ENCODE measurements around the gene SRM. TPM values are rescaled to one million over a fixed set of nuclear protein-coding genes. Genes with fewer than 3 reads are reported as not detected.
A peak's percentile ranks its signal among the peaks of the same experiment; 100 is the strongest.
"Not testable (repeated sequence)": the region's sequence is repeated elsewhere in the genome, so short reads cannot be mapped to it uniquely, and the experiment has no call there.

Gene SRM
- 306 and 332 TPM in 2 replicates for total RNA-seq

DNA sequence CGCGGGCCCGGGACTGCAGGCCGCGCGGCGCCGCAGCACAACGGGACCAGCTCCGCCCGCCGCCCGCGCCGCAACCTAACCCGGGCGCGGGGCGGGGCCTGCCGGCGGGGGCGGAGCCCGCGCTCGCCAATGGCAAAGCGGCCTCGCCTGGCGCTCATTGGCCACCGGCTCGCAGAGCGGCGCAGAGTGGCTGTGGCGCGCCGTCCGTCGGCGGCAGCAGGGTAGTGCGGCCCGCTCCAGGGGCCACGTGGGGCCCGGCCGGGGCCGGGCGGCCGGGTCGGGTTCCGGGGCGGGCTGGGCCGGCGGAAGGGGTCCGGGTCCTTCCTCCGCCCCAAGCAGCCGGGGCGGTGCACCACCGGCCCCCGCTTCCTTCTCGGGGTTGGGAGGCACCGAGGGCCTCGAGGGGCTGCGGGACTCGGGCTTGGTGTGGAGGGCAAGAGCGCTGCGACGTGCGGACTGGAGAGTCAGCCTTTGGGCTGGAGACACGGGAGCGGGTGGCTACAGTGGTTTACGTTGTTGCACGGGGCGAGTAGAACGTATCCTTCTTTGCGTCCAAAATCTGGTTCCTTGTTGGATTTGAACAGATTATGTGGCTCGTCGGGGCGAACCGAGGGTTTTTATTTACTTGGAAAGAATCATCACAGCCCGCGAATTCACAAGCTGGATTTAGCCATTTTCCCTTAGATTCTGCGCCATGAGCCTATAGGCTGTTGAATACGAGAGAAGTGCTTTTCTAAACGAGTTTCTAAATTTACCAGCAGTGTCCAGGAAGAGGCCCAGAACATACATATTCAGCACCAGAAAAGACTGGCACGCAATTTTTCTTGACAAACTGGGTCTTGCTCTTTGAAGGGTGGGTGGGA is at the start of gene SRM:
Gene SRM (minus strand): TSS at position 51 of the 863 bp plus-strand sequence. CDS start 75 bp downstream, outside the sequence.
- peaks cover 30% of the 10 kb centered on the region for H3K4me1 Mint-ChIP-seq (ENCODE audit: low read depth)
- DNase-seq (ENCODE audit: low spot score), result peak; percentile 94
- intact Hi-C loops (cut with micrococcal nuclease), result loop anchor here (1.0 to 10.0 kb wide), 6 partner anchors 23 to 747 kb away; partner anchors contain the start of genes AGTRAP, CLCN6, EXOSC10 and MTHFR
- no peaks in the 10 kb centered on the region for H3K27me3 Mint-ChIP-seq (ENCODE audit: insufficient read depth)
- peak within 1 kb of the TSS; percentile 97 for H3K4me3 Mint-ChIP-seq
- H3K27ac Mint-ChIP-seq, result peak within 1 kb of the TSS; percentile 95
- H3K9me3 Mint-ChIP-seq, result no peaks in the 10 kb centered on the region
- H3K36me3 Mint-ChIP-seq (ENCODE audit: low read depth), result peaks cover 34% of the 10 kb centered on the region

DNA sequence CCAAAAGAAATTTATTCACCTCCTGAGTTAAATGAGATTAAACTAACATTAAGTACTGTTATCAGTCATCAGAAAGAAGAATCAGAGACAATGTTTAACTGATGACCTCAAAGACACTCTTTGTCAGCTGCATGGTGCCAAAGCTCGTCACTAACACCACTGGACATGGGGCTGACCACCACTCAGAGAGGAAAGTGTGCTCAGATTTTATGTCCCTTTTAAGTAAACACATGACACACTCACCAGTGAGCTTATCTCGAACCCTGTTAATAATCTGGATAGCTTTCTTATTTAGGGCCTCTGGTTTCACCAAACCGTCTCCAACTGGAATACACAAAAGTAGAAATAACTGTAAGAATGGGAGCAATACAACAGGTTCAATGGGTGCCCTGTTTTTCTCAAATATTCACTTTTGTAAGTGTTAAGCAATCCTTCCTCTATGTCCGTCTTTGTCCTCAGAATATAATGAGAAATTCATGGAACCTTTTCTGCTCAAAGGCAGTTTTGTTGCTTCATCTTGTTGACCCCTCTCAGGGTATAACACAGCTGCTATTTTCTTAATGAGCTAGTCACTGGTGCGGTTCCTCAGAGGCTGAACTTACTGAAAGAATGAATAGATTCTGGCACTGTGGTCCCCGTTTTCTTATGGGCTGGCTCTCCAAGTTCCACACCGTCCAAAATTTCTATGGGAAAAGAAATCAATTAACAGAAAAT is 49.4 kb upstream of the SRM start:
- no peaks in the 10 kb centered on the region for H3K9me3 Mint-ChIP-seq
- H3K36me3 Mint-ChIP-seq (ENCODE audit: low read depth), result peaks cover 33% of the 10 kb centered on the region
- no peaks in the 10 kb centered on the region for H3K4me1 Mint-ChIP-seq (ENCODE audit: low read depth)
- H3K27ac Mint-ChIP-seq, result no peak overlapping the region
- DNase-seq (ENCODE audit: low spot score), result no peak
- intact Hi-C loops (cut with micrococcal nuclease), result no loop called here
- no peak overlapping the region for H3K4me3 Mint-ChIP-seq
- H3K27me3 Mint-ChIP-seq (ENCODE audit: insufficient read depth), result no peaks in the 10 kb centered on the region

DNA sequence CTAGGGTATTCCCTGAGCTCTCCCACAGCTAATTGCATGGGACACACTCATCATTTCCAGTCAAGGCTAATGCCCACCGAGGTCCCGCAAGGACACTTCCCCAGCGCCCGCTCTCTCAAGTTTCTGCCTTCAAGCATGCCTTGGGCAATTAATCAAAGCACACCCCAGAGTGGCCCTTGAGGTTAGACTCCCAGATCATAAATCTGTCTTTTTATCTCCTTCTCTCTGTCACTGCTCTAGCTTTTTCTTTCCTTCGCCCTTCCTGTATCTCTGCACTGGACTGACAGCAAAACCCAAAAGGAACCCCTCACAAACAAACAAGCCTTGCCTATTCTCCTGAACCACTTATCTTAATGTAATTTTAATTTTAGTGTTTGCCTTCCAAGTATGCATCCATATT is 47.8 kb upstream of the SRM start:
- Mint-ChIP-seq H3K4me3 (no peak overlapping the region), H3K27me3 (ENCODE audit: insufficient read depth) (no peaks in the 10 kb centered on the region), H3K9me3 (no peaks in the 10 kb centered on the region), H3K36me3 (ENCODE audit: low read depth) (peaks cover 26% of the 10 kb centered on the region), H3K27ac (no peak overlapping the region), H3K4me1 (ENCODE audit: low read depth) (no peaks in the 10 kb centered on the region)
- intact Hi-C loops (cut with micrococcal nuclease), result no loop called here
- no peak for DNase-seq (ENCODE audit: low spot score)

DNA sequence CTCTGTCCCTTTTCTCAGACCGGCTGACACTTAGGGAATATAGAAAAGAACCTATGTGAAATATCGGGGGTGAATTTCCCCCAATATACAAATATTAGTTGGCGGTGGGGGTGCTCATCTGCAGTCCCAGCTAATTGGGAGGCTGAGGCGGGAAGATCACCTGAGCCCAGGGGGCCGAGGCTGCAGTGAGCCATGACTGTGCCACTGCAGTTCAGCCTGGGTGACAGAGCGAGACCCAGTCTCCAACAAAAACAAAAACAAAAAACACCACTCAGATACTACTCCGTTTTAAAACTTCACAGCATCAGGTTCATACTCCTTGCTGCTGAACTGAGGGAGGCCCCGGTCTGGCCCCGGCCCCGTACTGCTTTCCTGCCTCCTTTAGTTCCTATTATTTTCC is 45.8 kb upstream of the SRM start:
- Mint-ChIP-seq H3K9me3 (no peaks in the 10 kb centered on the region), H3K4me1 (ENCODE audit: low read depth) (no peaks in the 10 kb centered on the region), H3K27ac (no peak overlapping the region), H3K27me3 (ENCODE audit: insufficient read depth) (no peaks in the 10 kb centered on the region), H3K4me3 (no peak overlapping the region), H3K36me3 (ENCODE audit: low read depth) (peaks cover 21% of the 10 kb centered on the region)
- intact Hi-C loops (cut with micrococcal nuclease), result no loop called here
- DNase-seq (ENCODE audit: low spot score), result no peak

- no peaks in the 10 kb centered on the region for H3K9me3 Mint-ChIP-seq
- peaks cover 11% of the 10 kb centered on the region for H3K36me3 Mint-ChIP-seq (ENCODE audit: low read depth)
- no peak overlapping the region for H3K27ac Mint-ChIP-seq
- no peak for DNase-seq (ENCODE audit: low spot score)
- H3K4me3 Mint-ChIP-seq, result peak overlapping the region; percentile 56
- peaks cover 13% of the 10 kb centered on the region for H3K4me1 Mint-ChIP-seq (ENCODE audit: low read depth)
- no peaks in the 10 kb centered on the region for H3K27me3 Mint-ChIP-seq (ENCODE audit: insufficient read depth)
- intact Hi-C loops (cut with micrococcal nuclease), result no loop called here
These were observed 41.5 kb upstream of the SRM start for GRCh38 chr1:11101347-11101746.

- H3K4me3 Mint-ChIP-seq; H3K27ac Mint-ChIP-seq; H3K9me3 Mint-ChIP-seq; intact Hi-C loops (cut with micrococcal nuclease); DNase-seq (ENCODE audit: low spot score); H3K27me3 Mint-ChIP-seq (ENCODE audit: insufficient read depth): not testable (repeated sequence)
- H3K4me1 Mint-ChIP-seq (ENCODE audit: low read depth), result peaks cover 13% of the 10 kb centered on the region
- H3K36me3 Mint-ChIP-seq (ENCODE audit: low read depth), result peaks cover 11% of the 10 kb centered on the region
These were observed 41.0 kb upstream of the SRM start for GRCh38 chr1:11100806-11101205.

DNA sequence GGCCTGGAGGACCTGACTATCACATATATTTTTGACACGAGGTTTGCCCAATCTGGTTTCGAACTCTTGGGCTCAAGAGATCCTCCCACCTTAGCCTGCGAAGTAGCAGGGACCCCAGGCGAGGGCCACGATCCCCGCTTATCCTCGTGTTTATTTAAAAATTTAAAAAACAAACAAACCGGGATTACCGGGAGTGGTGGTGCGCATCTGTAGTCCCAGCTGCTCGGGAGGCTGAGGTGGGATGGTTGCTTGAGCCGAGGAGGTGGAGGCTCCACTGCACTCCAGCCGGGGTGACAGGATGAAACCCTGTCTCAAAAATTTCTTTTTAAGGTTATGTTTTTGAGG is 40.3 kb upstream of the SRM start:
- Mint-ChIP-seq H3K4me1 (ENCODE audit: low read depth) (peaks cover 13% of the 10 kb centered on the region), H3K27me3 (ENCODE audit: insufficient read depth) (no peaks in the 10 kb centered on the region), H3K9me3 (no peaks in the 10 kb centered on the region), H3K36me3 (ENCODE audit: low read depth) (peaks cover 11% of the 10 kb centered on the region), H3K4me3 (peak overlapping the region; percentile 96), H3K27ac (peak overlapping the region; percentile 96)
- intact Hi-C loops (cut with micrococcal nuclease), result no loop called here
- no peak for DNase-seq (ENCODE audit: low spot score)

DNA sequence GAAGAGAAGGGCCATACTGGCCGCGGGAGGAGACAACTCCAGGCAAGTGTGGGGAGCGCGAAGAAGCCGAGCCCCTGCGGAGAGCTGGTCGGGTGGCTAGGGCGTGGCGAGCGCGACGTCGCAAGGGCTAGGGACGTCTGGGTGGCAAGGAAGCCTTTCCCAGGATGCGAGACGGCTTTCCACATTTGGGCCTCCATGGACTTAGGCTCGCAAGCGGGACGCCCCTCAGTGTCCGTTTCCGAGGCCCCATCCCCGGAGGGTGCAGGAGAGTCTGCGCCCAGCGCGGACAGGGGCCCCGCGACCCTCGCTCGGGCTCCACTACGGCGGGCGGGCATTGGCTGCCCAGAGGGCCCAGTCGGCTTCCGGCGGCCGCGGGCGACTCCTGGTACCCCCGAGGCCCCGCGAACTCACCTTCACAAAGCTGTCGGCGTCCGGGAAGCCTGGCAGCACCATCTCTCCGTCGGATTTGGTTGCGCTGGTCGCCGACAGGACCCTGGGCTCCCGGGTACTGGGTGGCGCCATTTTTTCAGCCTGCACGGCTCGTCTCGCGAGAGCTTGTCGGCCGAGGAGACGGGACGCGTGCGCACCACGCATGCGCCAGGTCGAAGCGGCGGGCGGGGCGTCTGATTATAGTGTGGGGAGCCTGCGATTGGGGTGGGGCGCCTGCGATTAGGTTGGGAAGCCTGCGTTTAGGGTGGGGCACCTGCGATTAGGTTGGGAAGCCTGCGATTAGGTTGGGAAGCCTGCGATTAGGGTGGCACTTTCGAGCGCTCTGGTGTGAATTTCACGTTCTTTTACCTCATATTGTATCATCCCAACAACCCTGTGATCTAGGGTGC is 39.7 kb upstream of the SRM start, which contains the start of gene EXOSC10:
Gene EXOSC10 (minus strand): TSS at position 560 of the 839 bp plus-strand sequence. CDS start 38 bp downstream, at position 522.
- H3K9me3 Mint-ChIP-seq, result no peaks in the 10 kb centered on the region
- H3K4me1 Mint-ChIP-seq (ENCODE audit: low read depth), result peaks cover 13% of the 10 kb centered on the region
- H3K27ac Mint-ChIP-seq, result peak within 1 kb of the TSS; percentile 96
- H3K4me3 Mint-ChIP-seq, result peak within 1 kb of the TSS; percentile 96
- H3K36me3 Mint-ChIP-seq (ENCODE audit: low read depth), result peaks cover 11% of the 10 kb centered on the region
- H3K27me3 Mint-ChIP-seq (ENCODE audit: insufficient read depth), result no peaks in the 10 kb centered on the region
- DNase-seq (ENCODE audit: low spot score), result peak; percentile 96
- intact Hi-C loops (cut with micrococcal nuclease), result loop anchor here (1.0 kb wide), 5 partner anchors 39 to 543 kb away; partner anchors contain the start of genes MTOR, SRM and TARDBP

- no peak for DNase-seq (ENCODE audit: low spot score)
- H3K27ac Mint-ChIP-seq, result peak overlapping the region; percentile 96
- peaks cover 13% of the 10 kb centered on the region for H3K4me1 Mint-ChIP-seq (ENCODE audit: low read depth)
- intact Hi-C loops (cut with micrococcal nuclease), result loop anchor here (1.0 kb wide), 5 partner anchors 39 to 543 kb away; partner anchors contain the start of genes MTOR, SRM and TARDBP
- H3K4me3 Mint-ChIP-seq, result peak overlapping the region; percentile 96
- no peaks in the 10 kb centered on the region for H3K27me3 Mint-ChIP-seq (ENCODE audit: insufficient read depth)
- H3K9me3 Mint-ChIP-seq, result no peaks in the 10 kb centered on the region
- H3K36me3 Mint-ChIP-seq (ENCODE audit: low read depth), result peaks cover 11% of the 10 kb centered on the region
These were observed 39.1 kb upstream of the SRM start for GRCh38 chr1:11098931-11099309.

DNA sequence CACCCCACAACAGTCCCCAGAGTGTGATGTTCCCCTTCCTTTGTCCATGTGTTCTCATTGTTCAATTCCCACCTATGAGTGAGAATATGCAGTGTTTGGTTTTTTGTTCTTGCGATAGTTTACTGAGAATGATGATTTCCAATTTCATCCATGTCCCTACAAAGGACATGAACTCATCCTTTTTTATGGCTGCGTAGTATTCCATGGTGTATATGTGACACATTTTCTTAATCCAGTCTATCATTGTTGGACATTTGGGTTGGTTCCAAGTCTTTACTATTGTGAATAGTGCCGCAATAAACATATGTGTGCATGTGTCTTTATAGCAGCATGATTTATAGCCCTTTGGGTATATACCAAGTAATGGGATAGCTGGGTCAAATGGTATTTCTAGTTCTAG is 24.0 kb upstream of the SRM start:
- H3K27me3 Mint-ChIP-seq (ENCODE audit: insufficient read depth); H3K27ac Mint-ChIP-seq; H3K9me3 Mint-ChIP-seq; H3K4me3 Mint-ChIP-seq; intact Hi-C loops (cut with micrococcal nuclease); DNase-seq (ENCODE audit: low spot score); H3K4me1 Mint-ChIP-seq (ENCODE audit: low read depth): not testable (repeated sequence)
- peaks cover 51% of the 10 kb centered on the region for H3K36me3 Mint-ChIP-seq (ENCODE audit: low read depth)

- DNase-seq (ENCODE audit: low spot score), result no peak
- Mint-ChIP-seq H3K27me3 (ENCODE audit: insufficient read depth) (no peaks in the 10 kb centered on the region), H3K4me3 (no peak overlapping the region), H3K9me3 (no peaks in the 10 kb centered on the region), H3K4me1 (ENCODE audit: low read depth) (no peaks in the 10 kb centered on the region), H3K36me3 (ENCODE audit: low read depth) (peaks cover 44% of the 10 kb centered on the region), H3K27ac (no peak overlapping the region)
- intact Hi-C loops (cut with micrococcal nuclease), result no loop called here
These were observed 21.1 kb upstream of the SRM start for GRCh38 chr1:11080931-11081330.

DNA sequence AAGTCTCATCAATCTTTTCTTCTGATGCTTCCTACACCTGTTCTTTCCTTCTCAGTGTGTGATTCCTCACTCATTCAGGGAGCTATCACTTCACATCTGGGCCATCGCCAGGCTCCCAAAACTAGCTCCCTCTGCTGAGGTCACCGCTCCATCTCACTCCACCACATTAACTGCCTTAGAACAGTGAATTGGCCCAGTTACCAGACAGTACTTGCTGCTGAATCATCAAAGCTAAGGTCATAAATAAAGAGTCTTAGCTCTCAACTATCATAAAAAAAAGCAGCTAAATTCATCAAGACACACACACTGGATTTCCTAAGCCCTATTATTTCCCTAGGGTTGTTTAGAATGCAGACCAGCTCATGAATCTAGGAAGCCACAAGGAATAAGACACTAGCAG is 18.8 kb upstream of the SRM start:
- Mint-ChIP-seq H3K4me3 (no peak overlapping the region), H3K36me3 (ENCODE audit: low read depth) (peaks cover 43% of the 10 kb centered on the region), H3K4me1 (ENCODE audit: low read depth) (no peaks in the 10 kb centered on the region), H3K27ac (no peak overlapping the region), H3K27me3 (ENCODE audit: insufficient read depth) (no peaks in the 10 kb centered on the region), H3K9me3 (no peaks in the 10 kb centered on the region)
- intact Hi-C loops (cut with micrococcal nuclease), result no loop called here
- DNase-seq (ENCODE audit: low spot score), result no peak
